ENCODE measurements around the gene TH. TPM values are rescaled to one million over a fixed set of nuclear protein-coding genes. Genes with fewer than 3 reads are reported as not detected.
A peak's percentile ranks its signal among the peaks of the same experiment; 100 is the strongest.

TH gene
- total and polyA plus RNA-seq, 9 of the 15 experiments (the other 6 are each of a cell fraction or from before 2014, with no cell fraction given) = not detected

DNA sequence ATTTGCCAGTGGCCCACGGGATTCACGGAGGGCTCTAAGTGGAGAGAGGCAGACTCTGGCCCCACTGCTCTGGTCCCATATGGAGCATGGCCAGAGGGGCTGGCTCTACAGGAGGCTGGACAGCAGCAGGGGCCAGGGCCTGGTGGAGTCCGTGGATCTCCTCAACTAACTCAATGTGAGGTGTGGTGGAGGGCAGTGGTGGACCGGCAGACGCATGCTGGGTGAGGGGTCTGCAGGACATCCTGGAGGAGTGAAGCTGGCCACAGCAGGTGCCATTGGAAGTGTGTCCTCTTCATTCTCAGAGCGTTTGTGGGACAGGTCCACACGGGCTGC is 48.0 kb downstream of the TH start:
- POLR2A ChIA-PET = interaction anchor here (0.5 to 1.2 kb wide), 2 partner anchors 10 to 333 kb away, joined by 3 read pairs; no protein-coding TSS in a partner anchor
- Histone ChIP-seq H3K27me3 (ENCODE audit: control insufficient read depth in 2 of 2, insufficient read depth in 2 of 2, low read length in 2 of 2) (peaks cover 0 to 12% of the 10 kb centered on the region in 2 experiments; a peak in 3 of 5 replicates), H4K20me1 (replicated peaks; ENCODE audit: control insufficient read depth, insufficient read depth, low read length) (no peaks in the 10 kb centered on the region), H2AFZ (ENCODE audit: low read depth, low read length) (no peak overlapping the region), H3K27ac (ENCODE audit: extremely low read depth, low read depth, low read length) (no peak overlapping the region), H3K9me3 (replicated peaks; ENCODE audit: control insufficient read depth, insufficient read depth, low read depth, low read length) (no peaks in the 10 kb centered on the region), H3K9me1 (ENCODE audit: control insufficient read depth, insufficient read depth, low read length) (no peaks in the 10 kb centered on the region), H3K4me1 (replicated peaks in 1 of 2; ENCODE audit: control insufficient read depth in 2 of 2, insufficient read depth in 2 of 2, low read length in 2 of 2) (no peaks in the 10 kb centered on the region), H3K4me3 (no peak overlapping the region), H3K36me3 (ENCODE audit: control insufficient read depth, insufficient read depth, low read length) (no peaks in the 10 kb centered on the region), H3K9ac (ENCODE audit: insufficient read depth in 1 of 2, low read depth in 2 of 2, low read length in 2 of 2) (no peak overlapping the region), H3K79me2 (ENCODE audit: control insufficient read depth, insufficient read depth, low read length) (no peaks in the 10 kb centered on the region), H3K4me2 (ENCODE audit: insufficient read depth, low read length) (no peak overlapping the region)
- 0% methylated on average over 5 of the region's 7 CpGs for WGBS (ENCODE audit: insufficient coverage, low coverage, missing lambda C conversion rate)
- ATAC-seq = no peak; the same call in 2 of the 3 replicates
- in situ Hi-C loops (cut with MboI) = no loop called here
- TF ChIP-seq HDAC1 (IDR thresholded peaks at IDR 0.05) = no peak
- no peak for DNase-seq (ENCODE audit: extremely low read depth in 1 of 4, low spot score in 3 of 4)
- no TSS peak for BruUV-seq (replicated peaks)
- CTCF ChIA-PET (ENCODE audit: low intra/inter-chr PET ratio) = no interaction called here
- intact Hi-C loops (cut with micrococcal nuclease) = no loop called here
- FAIRE-seq = no peak

DNA sequence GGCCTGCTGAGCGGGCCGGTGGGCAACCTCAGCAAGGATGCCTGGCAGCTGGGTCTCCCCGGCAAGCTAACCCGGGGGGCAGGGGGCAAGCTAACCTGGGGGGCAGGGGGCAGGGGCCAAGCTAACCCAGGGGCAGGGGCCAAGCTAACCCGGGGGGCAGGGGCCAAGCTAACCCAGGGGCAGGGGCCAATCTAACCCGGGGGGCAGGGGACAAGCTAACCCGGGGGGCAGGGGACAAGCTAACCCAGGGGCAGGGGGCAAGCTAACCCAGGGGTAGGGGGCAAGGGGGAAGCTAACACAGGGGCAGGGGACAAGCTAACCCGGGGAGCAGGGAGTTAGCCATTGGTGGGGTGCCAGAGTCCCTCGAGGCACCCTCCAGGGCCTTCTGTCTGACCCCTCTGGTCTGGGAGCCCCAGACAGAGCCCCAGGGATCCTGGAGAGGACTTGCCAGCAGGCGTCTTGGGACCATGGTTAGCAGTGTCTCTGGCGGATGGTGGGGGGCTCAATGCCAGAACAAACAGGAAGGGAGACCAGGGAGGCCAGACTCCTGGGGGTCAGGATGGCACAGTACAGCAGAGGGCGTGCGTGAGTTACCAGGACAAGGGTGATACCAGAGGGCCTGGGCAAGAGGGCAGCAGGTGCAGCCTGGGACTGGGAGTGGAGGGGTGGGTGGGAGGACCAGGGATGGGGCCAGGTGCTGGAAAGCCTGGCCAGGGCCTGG is 48.5 kb downstream of the TH start:
- no peak overlapping the region for H3K27ac ChIP-seq (ENCODE audit: extremely low read depth, low read depth, low read length)
- ChIA-PET POLR2A (interaction anchor here (0.6 kb wide), 1 partner anchor 19 kb away, joined by 3 read pairs; no protein-coding TSS in a partner anchor), CTCF (ENCODE audit: low intra/inter-chr PET ratio) (no interaction called here)
- 0% methylated on average over 8 of the region's 13 CpGs for WGBS (ENCODE audit: insufficient coverage, low coverage, missing lambda C conversion rate)
- H3K36me3 ChIP-seq (ENCODE audit: control insufficient read depth, insufficient read depth, low read length) = no peaks in the 10 kb centered on the region
- no peak overlapping the region for H3K4me2 ChIP-seq (ENCODE audit: insufficient read depth, low read length)
- H2AFZ ChIP-seq (ENCODE audit: low read depth, low read length) = no peak overlapping the region
- in situ Hi-C loops (cut with MboI) = no loop called here
- H3K9me3 ChIP-seq (replicated peaks; ENCODE audit: control insufficient read depth, insufficient read depth, low read depth, low read length) = no peaks in the 10 kb centered on the region
- no peak overlapping the region for H3K4me3 ChIP-seq
- no peaks in the 10 kb centered on the region for H3K9me1 ChIP-seq (ENCODE audit: control insufficient read depth, insufficient read depth, low read length)
- no peaks in the 10 kb centered on the region for H4K20me1 ChIP-seq (replicated peaks; ENCODE audit: control insufficient read depth, insufficient read depth, low read length)
- H3K79me2 ChIP-seq (ENCODE audit: control insufficient read depth, insufficient read depth, low read length) = no peaks in the 10 kb centered on the region
- intact Hi-C loops (cut with micrococcal nuclease) = no loop called here
- FAIRE-seq (no peak), DNase-seq (ENCODE audit: extremely low read depth in 1 of 4, low spot score in 3 of 4) (peak in 3 of 4 experiments; percentile 11 to 39 (median 26)), ATAC-seq (peak; percentile 57)
- peaks cover 0 to 12% of the 10 kb centered on the region in 2 experiments; a peak in 3 of 5 replicates for H3K27me3 ChIP-seq (ENCODE audit: control insufficient read depth in 2 of 2, insufficient read depth in 2 of 2, low read length in 2 of 2)
- H3K9ac ChIP-seq (ENCODE audit: insufficient read depth in 1 of 2, low read depth in 2 of 2, low read length in 2 of 2) = no peak overlapping the region
- no TSS peak for BruUV-seq (replicated peaks)
- TF ChIP-seq, protein P1, sequence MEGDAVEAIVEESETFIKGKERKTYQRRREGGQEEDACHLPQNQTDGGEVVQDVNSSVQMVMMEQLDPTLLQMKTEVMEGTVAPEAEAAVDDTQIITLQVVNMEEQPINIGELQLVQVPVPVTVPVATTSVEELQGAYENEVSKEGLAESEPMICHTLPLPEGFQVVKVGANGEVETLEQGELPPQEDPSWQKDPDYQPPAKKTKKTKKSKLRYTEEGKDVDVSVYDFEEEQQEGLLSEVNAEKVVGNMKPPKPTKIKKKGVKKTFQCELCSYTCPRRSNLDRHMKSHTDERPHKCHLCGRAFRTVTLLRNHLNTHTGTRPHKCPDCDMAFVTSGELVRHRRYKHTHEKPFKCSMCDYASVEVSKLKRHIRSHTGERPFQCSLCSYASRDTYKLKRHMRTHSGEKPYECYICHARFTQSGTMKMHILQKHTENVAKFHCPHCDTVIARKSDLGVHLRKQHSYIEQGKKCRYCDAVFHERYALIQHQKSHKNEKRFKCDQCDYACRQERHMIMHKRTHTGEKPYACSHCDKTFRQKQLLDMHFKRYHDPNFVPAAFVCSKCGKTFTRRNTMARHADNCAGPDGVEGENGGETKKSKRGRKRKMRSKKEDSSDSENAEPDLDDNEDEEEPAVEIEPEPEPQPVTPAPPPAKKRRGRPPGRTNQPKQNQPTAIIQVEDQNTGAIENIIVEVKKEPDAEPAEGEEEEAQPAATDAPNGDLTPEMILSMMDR (IDR thresholded peaks at IDR 0.05 in 2 of 3, conservative IDR thresholded peaks at IDR 0.05 in 1 of 3; ENCODE audit: insufficient read depth in 2 of 3, low read depth in 1 of 3, low read length in 3 of 3) = peak; percentile 18 to 40 (median 27); a peak in 3 of 6 replicates
- TF ChIP-seq, protein P2, sequence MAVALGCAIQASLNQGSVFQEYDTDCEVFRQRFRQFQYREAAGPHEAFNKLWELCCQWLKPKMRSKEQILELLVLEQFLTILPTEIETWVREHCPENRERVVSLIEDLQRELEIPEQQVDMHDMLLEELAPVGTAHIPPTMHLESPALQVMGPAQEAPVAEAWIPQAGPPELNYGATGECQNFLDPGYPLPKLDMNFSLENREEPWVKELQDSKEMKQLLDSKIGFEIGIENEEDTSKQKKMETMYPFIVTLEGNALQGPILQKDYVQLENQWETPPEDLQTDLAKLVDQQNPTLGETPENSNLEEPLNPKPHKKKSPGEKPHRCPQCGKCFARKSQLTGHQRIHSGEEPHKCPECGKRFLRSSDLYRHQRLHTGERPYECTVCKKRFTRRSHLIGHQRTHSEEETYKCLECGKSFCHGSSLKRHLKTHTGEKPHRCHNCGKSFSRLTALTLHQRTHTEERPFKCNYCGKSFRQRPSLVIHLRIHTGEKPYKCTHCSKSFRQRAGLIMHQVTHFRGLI (CRISPR knock-in tag; IDR thresholded peaks at IDR 0.05) = no peak
- no peaks in the 10 kb centered on the region for H3K4me1 ChIP-seq (replicated peaks in 1 of 2; ENCODE audit: control insufficient read depth in 2 of 2, insufficient read depth in 2 of 2, low read length in 2 of 2)

All from K562 (cell line).